GM13977 (cell line): Measurements from ENCODE around the gene DENND4A.

Source experiments
- DNase-seq: peaks from one replicate; pipeline ENCODE4 v3.0.0; 2012; ENCODE audit warnings: low spot score
- in situ Hi-C: fragments of 300-500 bp; cut with MboI; formaldehyde crosslinking; loops from one replicate; pipeline ENCODE4 v1.12.0; 2022; ENCODE audit warnings: low sequenced_read_pairs, low pct_unique_long_range_greater_than_20kb, mixed read lengths, inconsistent platforms; ENCODE audit not compliant: unreplicated experiment
- TF ChIP-seq, protein P1 (sequence below): IDR thresholded peaks from 2 replicates; pipeline ENCODE4 v1.5.1; 2012; ENCODE audit warnings: mild to moderate bottlenecking, control low read depth; ENCODE audit not compliant: insufficient read depth; ENCODE audit errors: extremely low read depth, missing control alignments

The DENND4A gene

DNA sequence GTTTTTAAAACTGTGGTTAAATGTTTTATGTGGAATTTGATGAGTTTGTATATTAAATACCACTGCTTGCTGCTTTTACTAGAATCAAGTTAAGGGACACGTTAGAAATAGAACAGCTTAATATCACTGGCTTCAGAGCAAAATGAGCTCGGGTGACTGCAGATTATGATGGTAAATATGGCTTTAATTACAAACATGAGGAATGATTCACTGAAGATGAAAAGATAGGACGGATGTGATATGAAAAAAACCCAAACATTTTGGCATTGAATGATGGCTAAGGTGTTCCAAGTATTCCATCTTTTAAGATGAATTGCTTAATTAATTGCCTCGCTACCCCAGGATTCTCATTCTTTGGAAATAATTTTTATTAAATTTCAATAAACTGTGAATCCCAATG, 136.6 kb downstream of the DENND4A start:
- in situ Hi-C loops: no loop called here
- TF ChIP-seq, protein P1, sequence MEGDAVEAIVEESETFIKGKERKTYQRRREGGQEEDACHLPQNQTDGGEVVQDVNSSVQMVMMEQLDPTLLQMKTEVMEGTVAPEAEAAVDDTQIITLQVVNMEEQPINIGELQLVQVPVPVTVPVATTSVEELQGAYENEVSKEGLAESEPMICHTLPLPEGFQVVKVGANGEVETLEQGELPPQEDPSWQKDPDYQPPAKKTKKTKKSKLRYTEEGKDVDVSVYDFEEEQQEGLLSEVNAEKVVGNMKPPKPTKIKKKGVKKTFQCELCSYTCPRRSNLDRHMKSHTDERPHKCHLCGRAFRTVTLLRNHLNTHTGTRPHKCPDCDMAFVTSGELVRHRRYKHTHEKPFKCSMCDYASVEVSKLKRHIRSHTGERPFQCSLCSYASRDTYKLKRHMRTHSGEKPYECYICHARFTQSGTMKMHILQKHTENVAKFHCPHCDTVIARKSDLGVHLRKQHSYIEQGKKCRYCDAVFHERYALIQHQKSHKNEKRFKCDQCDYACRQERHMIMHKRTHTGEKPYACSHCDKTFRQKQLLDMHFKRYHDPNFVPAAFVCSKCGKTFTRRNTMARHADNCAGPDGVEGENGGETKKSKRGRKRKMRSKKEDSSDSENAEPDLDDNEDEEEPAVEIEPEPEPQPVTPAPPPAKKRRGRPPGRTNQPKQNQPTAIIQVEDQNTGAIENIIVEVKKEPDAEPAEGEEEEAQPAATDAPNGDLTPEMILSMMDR: no peak
- DNase-seq: no peak

DNA sequence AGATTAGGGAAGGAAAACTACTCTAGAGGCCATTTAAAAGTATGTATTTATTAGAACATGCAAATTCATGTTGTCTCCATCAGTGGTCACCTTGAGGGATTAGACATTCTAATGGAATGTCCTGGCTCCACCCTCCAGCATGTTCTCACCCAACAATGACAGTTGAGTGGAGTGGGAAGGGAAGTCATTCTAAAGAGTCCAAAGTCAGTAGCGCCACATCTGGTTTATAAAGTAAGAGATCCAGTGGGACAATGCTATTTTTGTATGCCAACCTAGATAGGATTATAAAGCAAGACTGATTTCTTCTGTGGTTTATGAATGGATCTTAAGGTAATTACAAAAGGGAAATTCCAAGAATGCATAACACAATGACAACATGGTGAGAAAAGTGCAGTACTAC, 137.1 kb downstream of the DENND4A start:
- TF ChIP-seq, protein P1: no peak
- in situ Hi-C loops: no loop called here
- no peak for DNase-seq

DNA sequence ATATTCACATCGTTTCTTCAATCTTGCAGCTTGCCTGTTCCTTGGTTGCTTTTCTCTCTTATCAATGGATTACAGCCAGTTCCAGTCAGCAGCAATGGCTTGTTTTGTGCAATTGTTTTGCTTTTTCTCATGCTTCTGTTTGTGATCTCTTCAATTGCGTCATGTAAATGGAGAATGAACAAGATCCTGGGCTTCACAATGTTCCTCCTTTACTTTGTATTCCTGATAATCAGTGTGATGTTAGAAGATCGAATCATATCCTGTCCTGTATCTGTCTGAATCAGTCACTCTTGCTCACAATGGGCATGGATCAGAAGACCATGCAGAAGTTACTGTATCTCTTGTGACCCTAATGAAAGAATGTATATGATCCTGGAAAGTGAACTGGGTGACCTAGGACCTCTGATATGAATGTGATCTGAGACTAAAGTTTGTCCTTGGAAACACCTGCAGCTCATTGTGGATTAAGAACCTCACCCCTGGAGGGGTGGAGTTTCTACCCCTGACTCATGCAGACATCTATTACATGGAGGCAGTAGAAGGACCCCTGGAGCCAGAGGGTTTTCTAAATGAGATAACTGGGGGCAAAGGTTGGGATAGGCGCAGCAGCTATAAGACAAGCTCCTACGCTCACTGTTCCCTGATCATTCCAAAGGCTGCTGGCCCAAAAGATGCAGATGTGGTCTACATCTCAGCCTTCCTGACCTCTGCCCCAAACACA, 138.1 kb downstream of the DENND4A start:
- DNase-seq: no peak
- TF ChIP-seq, protein P1: no peak
- in situ Hi-C loops: no loop called here

DNA sequence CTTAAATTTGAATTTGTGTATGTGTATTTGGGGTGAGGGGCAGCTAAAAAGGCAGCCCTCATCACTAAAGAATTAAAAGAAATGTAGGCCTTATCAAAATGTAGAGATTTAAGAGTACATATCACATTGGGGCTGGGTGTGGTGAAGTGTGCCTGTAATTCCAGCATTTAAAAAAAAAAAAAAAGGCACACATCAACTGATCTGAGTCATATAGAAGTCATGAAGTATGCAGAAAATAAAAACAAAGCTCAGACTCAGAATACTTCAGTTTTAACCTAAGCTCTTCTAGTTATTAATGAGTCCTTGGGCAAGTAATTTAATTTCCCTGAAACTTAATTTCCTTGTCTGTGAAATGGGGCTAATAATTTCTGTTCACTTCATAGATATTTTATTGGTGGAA, 138.8 kb downstream of the DENND4A start:
- TF ChIP-seq, protein P1: no peak
- in situ Hi-C loops: no loop called here
- DNase-seq: no peak

DNA sequence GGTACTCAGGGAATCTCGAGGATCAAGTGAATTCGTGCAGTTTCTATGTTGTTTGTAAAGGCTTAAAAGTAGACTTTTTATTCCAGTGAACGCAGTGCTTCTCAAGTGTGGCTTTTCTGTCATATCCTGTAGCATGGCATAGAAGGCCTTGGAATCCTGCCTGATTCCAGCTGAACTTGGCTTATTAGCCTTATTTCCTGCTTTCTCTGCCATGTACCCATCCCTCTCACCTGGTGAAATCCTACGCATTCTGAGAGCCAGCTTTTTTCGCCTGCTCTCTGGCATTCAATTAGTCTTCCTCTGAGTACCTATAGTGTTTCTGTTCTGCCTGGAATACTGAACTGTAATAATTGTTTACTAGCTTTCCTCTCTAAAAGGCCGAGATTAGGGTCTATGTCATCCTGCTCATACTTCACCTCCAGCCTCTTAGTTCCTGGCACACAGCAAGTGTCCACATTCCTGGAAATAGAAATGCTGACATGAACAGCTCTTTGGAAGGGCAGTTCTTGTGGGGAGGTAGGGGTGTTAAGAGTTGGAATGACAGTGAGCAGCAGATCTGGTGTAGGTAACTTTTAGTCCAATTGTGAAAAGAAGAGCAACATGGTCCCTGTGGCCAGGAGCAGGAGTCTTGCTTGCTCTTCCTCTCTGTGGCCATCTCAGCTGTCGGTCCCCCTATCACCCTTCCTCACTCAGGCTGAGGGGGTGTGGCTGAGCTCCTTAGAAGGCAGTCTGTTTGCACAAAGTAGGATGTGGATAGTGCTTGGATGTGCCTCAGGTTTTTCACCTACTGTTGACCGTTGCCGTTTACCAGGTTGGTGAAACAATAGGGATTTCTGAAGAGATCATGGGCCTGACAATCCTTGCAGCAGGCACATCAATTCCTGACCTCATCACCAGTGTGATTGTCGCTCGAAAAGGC, 140.0 kb downstream of the DENND4A start:
- in situ Hi-C loops: no loop called here

DNA sequence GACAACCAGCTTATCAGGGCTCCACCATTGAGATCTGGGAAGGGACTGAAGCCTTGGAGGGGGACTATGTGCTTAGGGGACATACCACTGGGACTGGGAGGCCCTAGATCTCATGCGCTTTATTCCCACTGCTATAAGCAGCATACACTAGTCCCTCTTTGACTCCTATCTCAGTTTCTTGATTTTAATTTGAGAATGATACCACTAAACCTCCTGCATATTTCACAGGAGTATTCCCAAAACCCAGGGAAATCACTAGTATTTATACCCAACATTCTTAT, 141.1 kb downstream of the DENND4A start:
- in situ Hi-C loops: no loop called here
- DNase-seq: no peak
- TF ChIP-seq, protein P1: no peak

More for the DNA sequence above, 140.0 kb downstream of the DENND4A start:
- TF ChIP-seq, protein P1: no peak
- no peak for DNase-seq
